HG02840 (cell line): ENCODE results near the gene PSAPL1.

Experiments
- ATAC-seq: cut with Tn5 transposase; IDR thresholded peaks from one replicate; pipeline ENCODE4 v1.9.1; 2021; ENCODE audit warnings: mild to moderate bottlenecking, moderate library complexity, moderate number of reproducible peaks; ENCODE audit not compliant: unreplicated experiment, low FRiP score

The PSAPL1 gene

GRCh38 chr4:7384929-7385890, 49.5 kb downstream of the PSAPL1 start:
- ATAC-seq = no peak

- ATAC-seq = no peak
These were observed 50.5 kb downstream of the PSAPL1 start for GRCh38 chr4:7384003-7384928.

- no peak for ATAC-seq
These were observed 51.5 kb downstream of the PSAPL1 start for GRCh38 chr4:7383266-7383665.

- no peak for ATAC-seq
These were observed 52.1 kb downstream of the PSAPL1 start for GRCh38 chr4:7382634-7383014.

GRCh38 chr4:7381890-7382633, 52.7 kb downstream of the PSAPL1 start:
- ATAC-seq = no peak

- no peak for ATAC-seq
These were observed 53.4 kb downstream of the PSAPL1 start for GRCh38 chr4:7381221-7381889.
